Measurements from ENCODE around the gene ETF1. TPM values are rescaled to one million over a fixed set of nuclear protein-coding genes. Genes with fewer than 3 reads are reported as not detected.

ETF1 gene
- total RNA-seq, 1 donor = 113 TPM

DNA sequence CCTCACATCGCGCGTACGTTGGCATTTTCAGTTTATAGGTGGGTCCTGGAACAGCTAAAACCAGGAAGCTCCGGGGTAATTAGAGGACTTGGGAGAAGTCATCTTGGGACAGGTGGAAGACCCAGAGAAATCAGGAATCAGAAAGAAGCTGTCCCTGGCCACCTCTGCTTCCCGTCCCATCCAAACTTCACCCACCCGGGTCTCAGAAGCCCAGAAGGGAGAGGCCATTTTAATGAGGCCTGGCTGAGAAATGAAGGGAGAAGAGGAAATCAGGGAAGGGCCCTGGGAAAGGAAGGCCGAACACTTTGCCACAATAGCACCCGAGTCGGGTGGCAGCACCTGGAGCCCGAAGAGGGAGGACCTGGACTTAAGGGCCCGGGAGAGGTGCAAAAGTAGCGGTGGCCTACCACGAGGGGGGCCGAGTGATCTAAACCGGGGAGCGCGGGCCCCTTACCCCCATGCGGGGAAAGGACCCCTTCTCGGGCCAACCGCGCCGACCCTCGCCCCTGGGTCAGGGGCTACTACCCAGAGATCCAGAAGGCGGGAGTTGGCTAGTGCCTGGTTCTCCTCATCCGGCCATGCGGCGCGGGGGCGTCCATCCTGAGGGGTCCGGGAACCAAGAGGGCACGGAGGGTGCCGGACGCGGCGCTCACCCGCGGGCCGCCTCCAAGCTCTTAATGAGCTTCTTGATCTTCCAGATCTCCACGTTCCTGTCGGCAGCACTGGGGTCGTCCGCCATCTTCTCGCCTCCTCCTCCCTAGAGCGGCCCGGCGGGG is 668 bp downstream of the ETF1 start:
- Histone ChIP-seq H3K4me3 (ENCODE audit: insufficient read depth, low read length) (peak overlapping the region; percentile 77), H3K79me2 (ENCODE audit: insufficient read depth, low read length) (peaks cover 90% of the 10 kb centered on the region), H3K27ac (ENCODE audit: low read depth, low read length) (peak overlapping the region; percentile 100), H3K4me2 (ENCODE audit: insufficient read depth, low read length) (peak overlapping the region; percentile 98), H2AFZ (ENCODE audit: low read length) (no peak overlapping the region), H3K36me3 (ENCODE audit: insufficient read depth, low read length) (peaks cover 18% of the 10 kb centered on the region), H3K27me3 (ENCODE audit: insufficient read depth, low read length) (no peaks in the 10 kb centered on the region), H3K9me3 (ENCODE audit: low read depth, low read length) (no peaks in the 10 kb centered on the region), H4K20me1 (ENCODE audit: insufficient read depth, low read length) (peaks cover 44% of the 10 kb centered on the region), H3K4me1 (ENCODE audit: insufficient read depth, low read length) (peaks cover 40% of the 10 kb centered on the region)
- TF ChIP-seq, protein P1, sequence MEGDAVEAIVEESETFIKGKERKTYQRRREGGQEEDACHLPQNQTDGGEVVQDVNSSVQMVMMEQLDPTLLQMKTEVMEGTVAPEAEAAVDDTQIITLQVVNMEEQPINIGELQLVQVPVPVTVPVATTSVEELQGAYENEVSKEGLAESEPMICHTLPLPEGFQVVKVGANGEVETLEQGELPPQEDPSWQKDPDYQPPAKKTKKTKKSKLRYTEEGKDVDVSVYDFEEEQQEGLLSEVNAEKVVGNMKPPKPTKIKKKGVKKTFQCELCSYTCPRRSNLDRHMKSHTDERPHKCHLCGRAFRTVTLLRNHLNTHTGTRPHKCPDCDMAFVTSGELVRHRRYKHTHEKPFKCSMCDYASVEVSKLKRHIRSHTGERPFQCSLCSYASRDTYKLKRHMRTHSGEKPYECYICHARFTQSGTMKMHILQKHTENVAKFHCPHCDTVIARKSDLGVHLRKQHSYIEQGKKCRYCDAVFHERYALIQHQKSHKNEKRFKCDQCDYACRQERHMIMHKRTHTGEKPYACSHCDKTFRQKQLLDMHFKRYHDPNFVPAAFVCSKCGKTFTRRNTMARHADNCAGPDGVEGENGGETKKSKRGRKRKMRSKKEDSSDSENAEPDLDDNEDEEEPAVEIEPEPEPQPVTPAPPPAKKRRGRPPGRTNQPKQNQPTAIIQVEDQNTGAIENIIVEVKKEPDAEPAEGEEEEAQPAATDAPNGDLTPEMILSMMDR (IDR thresholded peaks at IDR 0.05; ENCODE audit: extremely low read depth, low read depth, low read length) = no peak
- peak; percentile 71 for DNase-seq (ENCODE audit: insufficient read length, low spot score, missing footprints)

DNA sequence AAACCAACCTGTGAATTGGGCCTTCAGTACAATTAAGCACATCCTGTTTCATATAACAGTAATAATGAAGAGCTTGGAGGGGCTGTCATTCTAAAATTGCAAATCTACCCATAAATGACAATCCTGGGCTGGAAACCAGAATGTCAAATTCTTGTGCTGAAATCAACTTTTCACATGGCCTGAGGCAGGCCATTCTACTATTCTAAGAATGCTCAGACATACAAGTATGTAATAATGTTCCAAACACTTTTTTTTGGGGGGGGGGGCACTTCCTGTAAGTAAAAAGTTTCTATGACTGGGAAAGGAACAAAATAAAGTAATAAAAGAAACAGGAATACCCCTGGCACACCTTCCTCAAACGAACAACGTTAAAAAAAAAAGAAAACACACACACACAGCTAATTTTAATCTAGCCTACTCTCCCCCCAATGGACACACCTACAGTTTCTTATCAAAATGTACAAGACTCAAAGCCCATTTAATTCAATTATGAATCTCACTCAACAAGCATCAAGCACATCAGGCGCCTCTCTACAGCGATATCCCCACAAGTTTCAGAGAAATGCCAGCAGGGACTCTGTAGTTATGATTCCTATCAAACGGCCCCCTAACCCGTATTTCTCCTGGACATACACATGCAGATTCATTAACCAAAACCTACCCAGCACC is 1.4 kb downstream of the ETF1 start:
- Histone ChIP-seq H3K4me3 (ENCODE audit: insufficient read depth, low read length) (peak overlapping the region; percentile 77), H3K27me3 (ENCODE audit: insufficient read depth, low read length) (no peaks in the 10 kb centered on the region), H3K4me2 (ENCODE audit: insufficient read depth, low read length) (peak overlapping the region; percentile 98), H4K20me1 (ENCODE audit: insufficient read depth, low read length) (peaks cover 48% of the 10 kb centered on the region), H3K9me3 (ENCODE audit: low read depth, low read length) (no peaks in the 10 kb centered on the region), H3K36me3 (ENCODE audit: insufficient read depth, low read length) (peaks cover 18% of the 10 kb centered on the region), H3K79me2 (ENCODE audit: insufficient read depth, low read length) (peaks cover 90% of the 10 kb centered on the region), H2AFZ (ENCODE audit: low read length) (no peak overlapping the region), H3K4me1 (ENCODE audit: insufficient read depth, low read length) (peaks cover 40% of the 10 kb centered on the region), H3K27ac (ENCODE audit: low read depth, low read length) (peak overlapping the region; percentile 100)
- TF ChIP-seq, protein P1 (IDR thresholded peaks at IDR 0.05; ENCODE audit: extremely low read depth, low read depth, low read length) = no peak
- DNase-seq (ENCODE audit: insufficient read length, low spot score, missing footprints) = no peak

DNA sequence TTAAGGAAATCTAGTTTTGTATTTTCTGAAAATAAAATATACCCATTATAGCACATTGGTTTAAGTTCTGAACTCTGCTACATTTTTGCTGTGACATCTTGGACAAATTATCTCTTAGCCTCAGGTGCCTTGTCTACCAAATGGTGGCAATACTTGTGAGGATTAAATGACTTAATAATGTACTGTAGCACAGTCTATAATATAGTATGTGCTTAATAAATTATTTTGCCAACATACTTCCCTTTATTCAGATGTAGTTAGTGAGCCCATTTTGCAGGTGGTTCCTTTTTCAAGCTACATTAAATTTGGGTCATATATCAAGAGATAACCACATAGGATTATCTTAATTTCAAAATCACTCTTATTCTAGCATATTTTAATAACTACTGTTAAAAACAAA is 3.2 kb downstream of the ETF1 start:
- Histone ChIP-seq H3K9me3 (ENCODE audit: low read depth, low read length) (no peaks in the 10 kb centered on the region), H3K27ac (ENCODE audit: low read depth, low read length) (peak overlapping the region; percentile 100), H3K79me2 (ENCODE audit: insufficient read depth, low read length) (peaks cover 90% of the 10 kb centered on the region), H4K20me1 (ENCODE audit: insufficient read depth, low read length) (peaks cover 51% of the 10 kb centered on the region), H3K4me2 (ENCODE audit: insufficient read depth, low read length) (no peak overlapping the region), H2AFZ (ENCODE audit: low read length) (no peak overlapping the region), H3K4me1 (ENCODE audit: insufficient read depth, low read length) (peaks cover 25% of the 10 kb centered on the region), H3K27me3 (ENCODE audit: insufficient read depth, low read length) (no peaks in the 10 kb centered on the region), H3K36me3 (ENCODE audit: insufficient read depth, low read length) (peaks cover 26% of the 10 kb centered on the region), H3K4me3 (ENCODE audit: insufficient read depth, low read length) (no peak overlapping the region)
- TF ChIP-seq, protein P1 (IDR thresholded peaks at IDR 0.05; ENCODE audit: extremely low read depth, low read depth, low read length) = no peak
- DNase-seq (ENCODE audit: insufficient read length, low spot score, missing footprints) = no peak
